DMS79 (cell line): ENCODE data around the gene ZDHHC18.
"Not testable (repeated sequence)": the region's sequence is repeated elsewhere in the genome, so short reads cannot be mapped to it uniquely, and the experiment has no call there.

Experiments used
- DNase-seq: peaks from one replicate; lab custom pipeline; 2025; lab: John Stamatoyannopoulos, UW

The ZDHHC18 gene

GRCh38 chr1:26858160-26858559 lies 31.7 kb downstream of the ZDHHC18 start:
- DNase-seq: no peak

- DNase-seq: no peak
Observed at GRCh38 chr1:26858891-26859640, 32.6 kb downstream of the ZDHHC18 start.

GRCh38 chr1:26861286-26861701 lies 34.8 kb downstream of the ZDHHC18 start:
- no peak for DNase-seq

GRCh38 chr1:26861889-26862378 lies 35.4 kb downstream of the ZDHHC18 start:
- no peak for DNase-seq

GRCh38 chr1:26862781-26863684 lies 36.5 kb downstream of the ZDHHC18 start, which contains the start of gene SFN:
TSS of gene SFN (plus strand) at chr1:26863149. CDS start at chr1:26863213, 64 bp downstream.
- DNase-seq: peak; percentile 92

GRCh38 chr1:26863685-26864077 lies 37.2 kb downstream of the ZDHHC18 start:
- no peak for DNase-seq

GRCh38 chr1:26864610-26865480 lies 38.4 kb downstream of the ZDHHC18 start:
- peak; percentile 95 for DNase-seq

GRCh38 chr1:26873097-26873496 lies 46.6 kb downstream of the ZDHHC18 start:
- DNase-seq: not testable (repeated sequence)

GRCh38 chr1:26874896-26875295 lies 48.4 kb downstream of the ZDHHC18 start:
- no peak for DNase-seq

- no peak for DNase-seq
Observed at GRCh38 chr1:26877326-26877725, 50.8 kb downstream of the ZDHHC18 start.

GRCh38 chr1:26879793-26880192 lies 53.3 kb downstream of the ZDHHC18 start:
- no peak for DNase-seq

- not testable (repeated sequence) for DNase-seq
Observed at GRCh38 chr1:26881611-26882010, 55.1 kb downstream of the ZDHHC18 start.

GRCh38 chr1:26882696-26883463 lies 56.4 kb downstream of the ZDHHC18 start:
- no peak for DNase-seq

- DNase-seq: no peak
Observed at GRCh38 chr1:26887125-26887524, 60.6 kb downstream of the ZDHHC18 start.

- no peak for DNase-seq
Observed at GRCh38 chr1:26888231-26888630, 61.7 kb downstream of the ZDHHC18 start.

- DNase-seq: peak; percentile 52
Observed at GRCh38 chr1:26889551-26890466, 63.3 kb downstream of the ZDHHC18 start, which contains the start of gene GPN2. TSS of gene GPN2 (minus strand) at chr1:26890283. CDS start at chr1:26890096, 187 bp downstream.

GRCh38 chr1:26890467-26890796 lies 63.9 kb downstream of the ZDHHC18 start:
- no peak for DNase-seq

GRCh38 chr1:26894263-26894662 lies 67.8 kb downstream of the ZDHHC18 start:
- no peak for DNase-seq

GRCh38 chr1:26897351-26897750 lies 70.9 kb downstream of the ZDHHC18 start:
- DNase-seq: no peak
